ENCODE results near the gene MIOX. TPM values are rescaled to one million over a fixed set of nuclear protein-coding genes. Genes with fewer than 3 reads are reported as not detected.

MIOX gene
- total and polyA plus RNA-seq, 10 donors = 0.24 to 2.2 (median 0.26) TPM; not detected in 6

GRCh38 chr22:50487290-50488005 lies 789 bp downstream of the MIOX start:
- peaks cover 0 to 58% (median 3%) of the 10 kb centered on the region in 7 donors for H3K27me3 ChIP-seq (replicated peaks in 1 of 7)
- WGBS, 5 donors = 82 to 89% (median 86%) methylated on average over 11 to 23 of the region's 23 CpGs
- DNase-seq = no peak

GRCh38 chr22:50488006-50488677 lies 1.5 kb downstream of the MIOX start:
- no peaks in the 10 kb centered on the region for H3K9me3 ChIP-seq
- H3K36me3 ChIP-seq = no peaks in the 10 kb centered on the region
- TF ChIP-seq POLR2AphosphoS5 (IDR thresholded peaks at IDR 0.05) (no peak), POLR2A (IDR thresholded peaks at IDR 0.05) (no peak), CTCF (IDR thresholded peaks at IDR 0.05 in 8 of 11, conservative IDR thresholded peaks at IDR 0.05 in 3 of 11) (no peak)
- H3K4me3 ChIP-seq = no peak overlapping the region
- DNase-seq = no peak
- intact Hi-C loops (cut with DNase I; ENCODE audit: low total_unique reads) = no loop called here
- H3K27me3 ChIP-seq (replicated peaks in 1 of 7) = peaks cover 0 to 51% (median 0%) of the 10 kb centered on the region in 7 donors
- no peak overlapping the region for H3K27ac ChIP-seq
- H3K4me1 ChIP-seq = peaks cover 0 to 16% (median 10%) of the 10 kb centered on the region in 6 donors
- WGBS, 5 donors = 80 to 85% (median 81%) methylated on average over 8 to 18 of the region's 18 CpGs

More at GRCh38 chr22:50487290-50488005, 789 bp downstream of the MIOX start:
- Histone ChIP-seq H3K27ac (no peak overlapping the region), H3K4me3 (no peak overlapping the region), H3K4me1 (peaks cover 0 to 21% (median 11%) of the 10 kb centered on the region in 6 donors), H3K36me3 (no peaks in the 10 kb centered on the region), H3K9me3 (no peaks in the 10 kb centered on the region)
- intact Hi-C loops (cut with DNase I; ENCODE audit: low total_unique reads) = no loop called here
- TF ChIP-seq POLR2AphosphoS5 (IDR thresholded peaks at IDR 0.05) (no peak), CTCF (IDR thresholded peaks at IDR 0.05 in 8 of 11, conservative IDR thresholded peaks at IDR 0.05 in 3 of 11) (no peak), POLR2A (IDR thresholded peaks at IDR 0.05) (no peak)

- peaks cover 0 to 44% (median 0%) of the 10 kb centered on the region in 7 donors for H3K27me3 ChIP-seq (replicated peaks in 1 of 7)
- H3K4me1 ChIP-seq = peaks cover 0 to 15% (median 10%) of the 10 kb centered on the region in 6 donors
- H3K4me3 ChIP-seq = no peak overlapping the region
- no peaks in the 10 kb centered on the region for H3K9me3 ChIP-seq
- 84 to 92% (median 88%) methylated on average over 17 to 19 of the region's 19 CpGs for WGBS, 5 donors
- DNase-seq = no peak
- no peak for TF ChIP-seq POLR2A (IDR thresholded peaks at IDR 0.05)
- no peak for TF ChIP-seq POLR2AphosphoS5 (IDR thresholded peaks at IDR 0.05)
- no peak for TF ChIP-seq CTCF (IDR thresholded peaks at IDR 0.05 in 8 of 11, conservative IDR thresholded peaks at IDR 0.05 in 3 of 11)
- intact Hi-C loops (cut with DNase I; ENCODE audit: low total_unique reads) = no loop called here
- H3K36me3 ChIP-seq = no peaks in the 10 kb centered on the region
- H3K27ac ChIP-seq = no peak overlapping the region
These were observed 2.2 kb downstream of the MIOX start for GRCh38 chr22:50488886-50489285.
